ENCODE data around the gene SLCO3A1.

SLCO3A1 gene

GRCh38 chr15:91845720-91846119 is 7.8 kb upstream of the SLCO3A1 start:
- Histone ChIP-seq H3K4me1 (ENCODE audit: insufficient read depth, low read length) (no peaks in the 10 kb centered on the region), H2AFZ (ENCODE audit: low read depth, low read length) (no peak overlapping the region), H3K4me3 (ENCODE audit: low read depth in 1 of 2, low read length in 2 of 2) (no peak overlapping the region), H4K20me1 (ENCODE audit: insufficient read depth, low read length) (no peaks in the 10 kb centered on the region), H3K27me3 (ENCODE audit: insufficient read depth, low read length, poor library complexity) (peaks cover 8% of the 10 kb centered on the region), H3K9ac (ENCODE audit: low read depth, low read length) (no peak overlapping the region), H3K4me2 (ENCODE audit: insufficient read depth, low read length) (no peak overlapping the region), H3K36me3 (ENCODE audit: insufficient read depth, low read length) (no peaks in the 10 kb centered on the region), H3K27ac (ENCODE audit: low read length) (no peak overlapping the region), H3K9me3 (ENCODE audit: insufficient read depth, low read length, severe bottlenecking) (peaks cover 3% of the 10 kb centered on the region), H3K79me2 (ENCODE audit: insufficient read depth, low read length) (no peaks in the 10 kb centered on the region)
- DNase-seq (no peak), ATAC-seq (ENCODE audit: insufficient read depth, low read depth) (no peak)
- TF ChIP-seq CTCF (IDR thresholded peaks at IDR 0.05; ENCODE audit: borderline replicate concordance, extremely low read depth, low read length, poor library complexity, severe bottlenecking): no peak
- TF ChIP-seq EZH2 (IDR thresholded peaks at IDR 0.05; ENCODE audit: borderline replicate concordance, low read depth, low read length, severe bottlenecking): no peak

- no peak overlapping the region for H2AFZ ChIP-seq (ENCODE audit: low read depth, low read length)
- H3K9ac ChIP-seq (ENCODE audit: low read depth, low read length): no peak overlapping the region
- DNase-seq (no peak), ATAC-seq (ENCODE audit: insufficient read depth, low read depth) (no peak)
- H3K4me2 ChIP-seq (ENCODE audit: insufficient read depth, low read length): no peak overlapping the region
- H3K36me3 ChIP-seq (ENCODE audit: insufficient read depth, low read length): no peaks in the 10 kb centered on the region
- TF ChIP-seq CTCF (IDR thresholded peaks at IDR 0.05; ENCODE audit: borderline replicate concordance, extremely low read depth, low read length, poor library complexity, severe bottlenecking): no peak
- TF ChIP-seq EZH2 (IDR thresholded peaks at IDR 0.05; ENCODE audit: borderline replicate concordance, low read depth, low read length, severe bottlenecking): no peak
- no peaks in the 10 kb centered on the region for H4K20me1 ChIP-seq (ENCODE audit: insufficient read depth, low read length)
- H3K79me2 ChIP-seq (ENCODE audit: insufficient read depth, low read length): no peaks in the 10 kb centered on the region
- no peaks in the 10 kb centered on the region for H3K9me3 ChIP-seq (ENCODE audit: insufficient read depth, low read length, severe bottlenecking)
- H3K27ac ChIP-seq (ENCODE audit: low read length): no peak overlapping the region
- no peaks in the 10 kb centered on the region for H3K4me1 ChIP-seq (ENCODE audit: insufficient read depth, low read length)
- H3K27me3 ChIP-seq (ENCODE audit: insufficient read depth, low read length, poor library complexity): peaks cover 8% of the 10 kb centered on the region
- no peak overlapping the region for H3K4me3 ChIP-seq (ENCODE audit: low read depth in 1 of 2, low read length in 2 of 2)
Measured at GRCh38 chr15:91849180-91849579, 4.3 kb upstream of the SLCO3A1 start.

GRCh38 chr15:91849749-91850161 is 3.8 kb upstream of the SLCO3A1 start:
- no peaks in the 10 kb centered on the region for H3K36me3 ChIP-seq (ENCODE audit: insufficient read depth, low read length)
- ATAC-seq (ENCODE audit: insufficient read depth, low read depth) (peak; percentile 84), DNase-seq (peak; percentile 60)
- no peaks in the 10 kb centered on the region for H3K4me1 ChIP-seq (ENCODE audit: insufficient read depth, low read length)
- H3K27me3 ChIP-seq (ENCODE audit: insufficient read depth, low read length, poor library complexity): peaks cover 8% of the 10 kb centered on the region
- H3K79me2 ChIP-seq (ENCODE audit: insufficient read depth, low read length): no peaks in the 10 kb centered on the region
- H3K4me2 ChIP-seq (ENCODE audit: insufficient read depth, low read length): no peak overlapping the region
- no peaks in the 10 kb centered on the region for H4K20me1 ChIP-seq (ENCODE audit: insufficient read depth, low read length)
- no peak overlapping the region for H3K4me3 ChIP-seq (ENCODE audit: low read depth in 1 of 2, low read length in 2 of 2)
- H3K9me3 ChIP-seq (ENCODE audit: insufficient read depth, low read length, severe bottlenecking): no peaks in the 10 kb centered on the region
- no peak overlapping the region for H2AFZ ChIP-seq (ENCODE audit: low read depth, low read length)
- TF ChIP-seq EZH2 (IDR thresholded peaks at IDR 0.05; ENCODE audit: borderline replicate concordance, low read depth, low read length, severe bottlenecking): no peak
- TF ChIP-seq CTCF (IDR thresholded peaks at IDR 0.05; ENCODE audit: borderline replicate concordance, extremely low read depth, low read length, poor library complexity, severe bottlenecking): peak; percentile 49
- no peak overlapping the region for H3K27ac ChIP-seq (ENCODE audit: low read length)
- H3K9ac ChIP-seq (ENCODE audit: low read depth, low read length): no peak overlapping the region
